Right lobe of liver (tissue), 6 donors: ENCODE measurements around the gene PSPH. TPM values are rescaled to one million over a fixed set of nuclear protein-coding genes. Genes with fewer than 3 reads are reported as not detected.
"Not testable (repeated sequence)": the region's sequence is repeated elsewhere in the genome, so short reads cannot be mapped to it uniquely, and the experiment has no call there.

Experiments used
- ATAC-seq, 4 donors: fragments of 200-7000 bp; cut with Tn5 transposase; one replicate each; pipeline ENCODE4 v1.9.1; 2020; ENCODE audit warnings: mild to moderate bottlenecking in 4 of 4, moderate library complexity in 4 of 4
- DNase-seq, 3 donors: peaks; one replicate each; pipeline ENCODE4 v3.0.0-alpha.2; 2020
- H3K27ac ChIP-seq, 3 donors: fragments of 200-600 bp; one replicate each; pipeline ENCODE4 v1.8.0; 2022
- H3K27me3 ChIP-seq, 2 donors: fragments of 200-600 bp; one replicate each; pipeline ENCODE4 v1.8.0; 2022
- H3K36me3 ChIP-seq, 4 donors: fragments of 200-600 bp; sonication (generic) in 1 of 4; one replicate each; pipeline versions ENCODE4 v1.5.1 to v1.8.0; 2017 to 2022; ENCODE audit warnings: control low read depth in 1 of 4
- H3K4me1 ChIP-seq, 4 donors: fragments of 200-600 bp; sonication (generic) in 1 of 4; one replicate each; pipeline versions ENCODE4 v1.5.1 to v1.8.0; 2017 to 2022; ENCODE audit warnings: control low read depth in 1 of 4
- H3K4me3 ChIP-seq, 3 donors: fragments of 200-600 bp; one replicate each; pipeline ENCODE4 v1.8.0; 2022
- H3K9me3 ChIP-seq, 4 donors: fragments of 200-600 bp; sonication (generic) in 1 of 4; one replicate each; pipeline versions ENCODE4 v1.5.1 to v1.8.0; 2017 to 2022; ENCODE audit warnings: control low read depth in 1 of 4
- CTCF ChIP-seq, 4 donors: fragments of 200-600 bp in 3 of 4; fragments of 450-650 bp in 1 of 4; IDR thresholded peaks; one replicate each; pipeline versions ENCODE4 v1.5.1 to v1.8.0; 2016 to 2022; ENCODE audit warnings: antibody characterized with exemption in 4 of 4, mild to moderate bottlenecking in 2 of 4
- POLR2A ChIP-seq: fragments of 450-650 bp; IDR thresholded peaks from one replicate; pipeline ENCODE4 v1.6.1; 2017; ENCODE audit warnings: antibody characterized with exemption, mild to moderate bottlenecking
- WGBS: methylation state at CpG from one replicate; pipeline ENCODE4 v1.1.6; 2018; ENCODE audit warnings: low coverage, low lambda C conversion rate; ENCODE audit not compliant: insufficient coverage; ENCODE audit errors: missing lambda C conversion rate; 5-methylcytosine and 5-hydroxymethylcytosine counted together
- intact Hi-C, 2 donors: fragments of 100-400 bp; cut with DNase I; formaldehyde crosslinking; loops; one replicate each; pipeline versions ENCODE4 v1.11.2 to v1.14.1; 2022
- total RNA-seq, 6 experiments: library from RNA; depleted of rRNA in 2 of 6; stranded (reverse); fragments of >200 nt in 2 of 6; fragmentation: NEBNext Ultra II Directional in 3 of 6; extraction: Animal tissue kit (Norgen Biotek cat#: 25700) in 3 of 6; gene quantifications; one replicate each; pipeline versions ENCODE4 v1.1.0 to v1.2.4, GENCODE V29; 2016 to 2023
- donor health status: DM: no; HTN: yes; CAD: no.
- donor health status: DM: no; HTN: no; CAD: no.
- donor health status: DM: no; HTN: no; CAD: no.
- donor health status: DM: no; HTN: yes; CAD: no.
- donor health status: DM: no; HTN: yes; CAD: no.

PSPH gene
- total RNA-seq, 6 experiments from 2014 or later = 5.3 to 32.2 (median 9.7) TPM

- peak; percentile 86 to 90 (median 87) for DNase-seq
- H3K4me1 ChIP-seq = peaks cover 0 to 13% (median 6%) of the 10 kb centered on the region in 4 donors
- peak; percentile 46 to 82 (median 79) for TF ChIP-seq CTCF (IDR thresholded peaks at IDR 0.05)
- no peak for TF ChIP-seq POLR2A
- no peaks in the 10 kb centered on the region for H3K36me3 ChIP-seq
- peak within 1 kb of the TSS in 1 of 3 donors; percentile 25 for H3K27ac ChIP-seq
- intact Hi-C loops = no loop called here
- peak; percentile 98 to 99 (median 98) for ATAC-seq
- WGBS = 21% methylated on average over 13 of the region's 19 CpGs
- peak within 1 kb of the TSS in 1 of 3 donors; percentile 10 for H3K4me3 ChIP-seq
- H3K27me3 ChIP-seq = no peaks in the 10 kb centered on the region
- no peaks in the 10 kb centered on the region for H3K9me3 ChIP-seq
These were observed 41.7 kb upstream of the PSPH start, which contains the start of gene PHKG1 for GRCh38 chr7:56092789-56093531. PHKG1 (minus strand) TSS chr7:56092952; CDS start chr7:56088941, 4,011 bp downstream.

GRCh38 chr7:56092388-56092787, 41.1 kb upstream of the PSPH start:
- WGBS = 13% methylated on average over 4 of the region's 6 CpGs
- DNase-seq, intact Hi-C loops, H3K9me3 ChIP-seq, H3K27me3 ChIP-seq, H3K36me3 ChIP-seq, H3K27ac ChIP-seq: not testable (repeated sequence)
- ATAC-seq = peak; percentile 25 to 53 (median 47)
- peak overlapping the region in 1 of 3 donors; percentile 10 for H3K4me3 ChIP-seq
- peaks cover 0 to 13% (median 6%) of the 10 kb centered on the region in 4 donors for H3K4me1 ChIP-seq

- H3K9me3 ChIP-seq = no peaks in the 10 kb centered on the region
- no CpG with 5 or more reads among the region's 3 CpGs for WGBS
- H3K27me3 ChIP-seq = no peaks in the 10 kb centered on the region
- no peaks in the 10 kb centered on the region for H3K36me3 ChIP-seq
- no peak for ATAC-seq
- DNase-seq = no peak
- no peak overlapping the region for H3K4me3 ChIP-seq
- no peak overlapping the region for H3K27ac ChIP-seq
- TF ChIP-seq CTCF (IDR thresholded peaks at IDR 0.05) (no peak), POLR2A (no peak)
- intact Hi-C loops = no loop called here
- peaks cover 0 to 13% (median 6%) of the 10 kb centered on the region in 4 donors for H3K4me1 ChIP-seq
These were observed 40.3 kb upstream of the PSPH start for GRCh38 chr7:56091591-56091990.

GRCh38 chr7:56087445-56087844, 36.2 kb upstream of the PSPH start:
- peaks cover 0 to 2% (median 0%) of the 10 kb centered on the region in 4 donors for H3K36me3 ChIP-seq
- no peak overlapping the region for H3K27ac ChIP-seq
- 80% methylated on average over 3 of the region's 16 CpGs for WGBS
- peaks cover 0 to 14% (median 2%) of the 10 kb centered on the region in 4 donors for H3K4me1 ChIP-seq
- DNase-seq (no peak), ATAC-seq (peak in 1 of 4 donors; percentile 7)
- no peak for TF ChIP-seq POLR2A
- no peak for TF ChIP-seq CTCF (IDR thresholded peaks at IDR 0.05)
- no peaks in the 10 kb centered on the region for H3K9me3 ChIP-seq
- intact Hi-C loops = no loop called here
- no peak overlapping the region for H3K4me3 ChIP-seq
- H3K27me3 ChIP-seq = no peaks in the 10 kb centered on the region

- intact Hi-C loops = no loop called here
- DNase-seq (peak in 1 of 3 donors; percentile 15), ATAC-seq (no peak)
- TF ChIP-seq CTCF (IDR thresholded peaks at IDR 0.05) = no peak
- no peak for TF ChIP-seq POLR2A
- no peak overlapping the region for H3K4me3 ChIP-seq
- 86% methylated on average over 5 of the region's 7 CpGs for WGBS
- H3K36me3 ChIP-seq = peaks cover 0 to 2% (median 0%) of the 10 kb centered on the region in 4 donors
- no peaks in the 10 kb centered on the region for H3K27me3 ChIP-seq
- H3K9me3 ChIP-seq = no peaks in the 10 kb centered on the region
- no peak overlapping the region for H3K27ac ChIP-seq
- peaks cover 0 to 11% (median 0%) of the 10 kb centered on the region in 4 donors for H3K4me1 ChIP-seq
These were observed 35.5 kb upstream of the PSPH start for GRCh38 chr7:56086761-56087160.
